NT2/D1 (cell line): ENCODE data around the gene ZNF253.
"Not testable (repeated sequence)": the region's sequence is repeated elsewhere in the genome, so short reads cannot be mapped to it uniquely, and the experiment has no call there.

Experiments
- DNase-seq: peaks from one replicate; pipeline ENCODE4 v3.0.0-alpha.2; 2011; ENCODE audit warnings: low read depth, low spot score
- H3K27me3 ChIP-seq: 2 replicates; pipeline ENCODE4 v1.6.0; 2011; ENCODE audit warnings: mild to moderate bottlenecking; ENCODE audit not compliant: insufficient read length, insufficient read depth
- H3K36me3 ChIP-seq: 2 replicates; pipeline ENCODE4 v1.6.1; 2011; ENCODE audit warnings: mild to moderate bottlenecking, low read length, mixed read lengths; ENCODE audit not compliant: insufficient read depth, insufficient read length
- H3K4me1 ChIP-seq: 2 replicates; pipeline ENCODE4 v1.5.1; 2011; ENCODE audit not compliant: insufficient read depth, insufficient read length
- H3K4me3 ChIP-seq: 2 replicates; pipeline ENCODE4 v1.5.1; 2011; ENCODE audit warnings: low read depth; ENCODE audit not compliant: insufficient read length
- H3K9ac ChIP-seq: 2 replicates; pipeline ENCODE4 v1.6.0; 2011; ENCODE audit warnings: low read depth; ENCODE audit not compliant: insufficient read length
- H3K9me3 ChIP-seq: 2 replicates; pipeline ENCODE4 v1.5.1; 2011; ENCODE audit warnings: mild to moderate bottlenecking, low read length; ENCODE audit not compliant: insufficient read depth
- SUZ12 ChIP-seq: IDR thresholded peaks from 2 replicates; pipeline ENCODE4 v1.6.1; 2011; ENCODE audit not compliant: insufficient read length, insufficient read depth; ENCODE audit errors: extremely low read depth
- YY1 ChIP-seq: IDR thresholded peaks from 2 replicates; pipeline ENCODE4 v1.6.1; 2011; ENCODE audit not compliant: insufficient read length, insufficient read depth
- ZNF274 ChIP-seq: IDR thresholded peaks from 2 replicates; pipeline ENCODE4 v1.6.1; 2011; ENCODE audit warnings: mild to moderate bottlenecking, low read depth, low read length

The ZNF253 gene

DNA sequence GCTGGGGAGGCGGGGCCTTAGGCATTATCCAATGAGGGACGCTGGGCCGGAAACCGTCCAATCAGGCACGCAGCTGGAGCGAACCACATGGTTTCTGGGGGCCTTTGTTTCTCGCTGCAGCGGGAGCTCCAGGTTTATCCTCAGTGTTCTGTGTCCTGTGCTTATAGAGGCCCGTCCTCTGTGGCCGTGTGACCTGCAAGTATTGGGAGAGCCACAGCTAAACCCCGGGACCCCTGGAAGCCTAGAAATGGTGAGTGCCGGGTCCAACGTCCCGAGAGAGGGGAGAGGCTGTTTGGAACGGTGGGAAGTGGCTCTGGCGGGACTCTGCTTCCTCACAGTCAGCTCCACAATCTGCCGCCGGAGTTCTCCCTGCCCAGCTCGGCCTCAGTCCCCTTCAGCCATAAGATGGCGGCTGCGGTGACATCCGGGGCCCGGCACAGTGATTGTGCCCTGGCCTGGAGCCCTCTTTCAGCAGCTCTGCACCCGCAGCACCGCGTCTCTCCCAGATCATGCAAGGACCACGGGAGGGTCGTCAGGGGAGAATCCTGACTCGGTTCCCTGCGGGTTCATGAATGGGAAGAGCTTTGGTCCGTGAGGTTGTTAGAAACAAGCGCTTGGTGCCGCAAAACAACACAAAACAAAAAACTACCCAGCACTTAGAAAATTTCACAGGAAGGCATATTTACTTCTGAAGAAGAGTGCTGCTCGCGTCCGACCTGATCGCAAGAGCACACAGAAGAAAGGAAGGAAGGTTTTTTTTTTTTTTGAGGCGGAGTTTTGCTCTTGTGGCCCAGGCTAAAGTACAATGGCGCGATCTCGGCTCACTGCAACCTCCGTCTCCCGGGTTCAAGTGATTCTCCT, at the start of gene ZNF253:
Gene ZNF253 (plus strand): TSS at position 133 of the 861 bp plus-strand sequence. CDS start 115 bp downstream, at position 248.
- peak within 1 kb of the TSS; percentile 87 for H3K4me3 ChIP-seq
- no peaks in the 10 kb centered on the region for H3K27me3 ChIP-seq
- DNase-seq: peak; percentile 97
- peaks cover 15% of the 10 kb centered on the region for H3K36me3 ChIP-seq
- H3K4me1 ChIP-seq: no peaks in the 10 kb centered on the region
- no peak for TF ChIP-seq YY1
- no peak for TF ChIP-seq SUZ12
- no peak for TF ChIP-seq ZNF274
- H3K9me3 ChIP-seq: no peaks in the 10 kb centered on the region
- peak within 1 kb of the TSS; percentile 96 for H3K9ac ChIP-seq

DNA sequence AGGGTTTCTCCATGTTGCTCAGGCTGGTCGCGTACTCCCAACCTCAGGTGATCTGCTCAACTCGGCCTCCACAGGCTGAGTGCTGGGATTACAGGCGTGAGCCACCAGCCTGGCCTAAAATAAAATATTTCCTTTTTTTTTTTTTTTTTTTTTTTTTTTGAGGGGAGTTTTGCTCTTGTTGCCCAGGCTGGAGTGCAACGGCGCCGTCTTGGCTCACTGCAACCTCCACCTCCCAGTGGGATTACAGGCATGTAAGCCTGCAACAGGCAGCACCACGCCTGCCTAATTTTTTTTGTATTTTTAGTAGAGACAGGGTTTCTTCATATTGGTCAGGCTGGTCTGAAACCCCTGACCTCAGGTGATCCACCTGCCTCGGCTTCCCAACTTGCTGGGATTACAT, 49.0 kb upstream of the ZNF253 start:
- peaks cover 43% of the 10 kb centered on the region for H3K36me3 ChIP-seq
- H3K9ac ChIP-seq: no peak overlapping the region
- H3K9me3 ChIP-seq: no peaks in the 10 kb centered on the region
- no peak for DNase-seq
- no peak overlapping the region for H3K4me3 ChIP-seq
- no peaks in the 10 kb centered on the region for H3K4me1 ChIP-seq
- TF ChIP-seq YY1: no peak
- no peak for TF ChIP-seq SUZ12
- no peak for TF ChIP-seq ZNF274
- no peaks in the 10 kb centered on the region for H3K27me3 ChIP-seq

DNA sequence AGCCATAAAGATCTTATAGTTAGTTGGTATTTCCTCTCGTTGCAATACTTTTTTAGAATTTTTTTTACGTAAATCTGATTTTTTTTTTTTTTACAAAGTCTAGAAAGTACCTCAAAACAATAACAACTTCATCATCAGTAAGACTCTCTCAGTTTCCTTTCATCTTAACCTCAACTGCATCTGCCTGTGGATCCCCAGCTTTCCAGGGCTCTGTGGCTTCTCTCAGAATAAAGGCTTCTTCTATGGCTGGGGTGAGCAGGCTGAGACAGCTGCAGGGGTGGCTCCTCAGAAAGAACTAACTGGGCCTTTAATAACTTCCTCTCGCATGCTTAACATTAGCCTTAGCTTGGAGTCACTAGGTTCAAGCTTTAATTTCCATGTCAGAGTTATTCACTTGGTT, 48.3 kb upstream of the ZNF253 start:
- no peak for DNase-seq
- no peak for TF ChIP-seq SUZ12
- TF ChIP-seq ZNF274: no peak
- no peak for TF ChIP-seq YY1
- H3K4me1 ChIP-seq: no peaks in the 10 kb centered on the region
- H3K36me3 ChIP-seq: peaks cover 43% of the 10 kb centered on the region
- H3K9ac ChIP-seq: no peak overlapping the region
- H3K4me3 ChIP-seq: no peak overlapping the region
- no peaks in the 10 kb centered on the region for H3K9me3 ChIP-seq
- no peaks in the 10 kb centered on the region for H3K27me3 ChIP-seq

- Histone ChIP-seq H3K36me3 (peaks cover 24% of the 10 kb centered on the region), H3K9me3 (peaks cover 6% of the 10 kb centered on the region; the same call in 1 of the 2 replicates), H3K4me3 (peak overlapping the region; percentile 89), H3K4me1 (no peaks in the 10 kb centered on the region), H3K27me3 (no peaks in the 10 kb centered on the region), H3K9ac (peak overlapping the region; percentile 81)
- DNase-seq: no peak
- TF ChIP-seq YY1 (no peak), SUZ12 (no peak), ZNF274 (no peak)
These were observed 44.8 kb upstream of the ZNF253 start for GRCh38 chr19:19820774-19821320.

- H3K4me1 ChIP-seq: no peaks in the 10 kb centered on the region
- H3K9me3 ChIP-seq: peaks cover 6% of the 10 kb centered on the region
- TF ChIP-seq ZNF274 (no peak), YY1 (peak; percentile 56), SUZ12 (no peak)
- peaks cover 24% of the 10 kb centered on the region for H3K36me3 ChIP-seq
- no peaks in the 10 kb centered on the region for H3K27me3 ChIP-seq
- DNase-seq: peak; percentile 95
- peak within 1 kb of the TSS; percentile 89 for H3K4me3 ChIP-seq
- H3K9ac ChIP-seq: peak within 1 kb of the TSS; percentile 81
These were observed 44.2 kb upstream of the ZNF253 start, which contains the start of gene ZNF506 for GRCh38 chr19:19821366-19821951. Gene ZNF506 (minus strand): TSS chr19:19821750. CDS start chr19:19821603, 147 bp downstream.

- not testable (repeated sequence) for H3K4me1 ChIP-seq, H3K9me3 ChIP-seq, DNase-seq, H3K27me3 ChIP-seq
- Histone ChIP-seq H3K36me3 (peaks cover 24% of the 10 kb centered on the region), H3K4me3 (peak overlapping the region; percentile 89), H3K9ac (peak overlapping the region; percentile 61)
These were observed 43.7 kb upstream of the ZNF253 start for GRCh38 chr19:19821976-19822375.

GRCh38 chr19:19823916-19824315, 41.8 kb upstream of the ZNF253 start:
- no peak overlapping the region for H3K4me3 ChIP-seq
- H3K36me3 ChIP-seq: peaks cover 13% of the 10 kb centered on the region
- DNase-seq: no peak
- no peak for TF ChIP-seq SUZ12
- TF ChIP-seq YY1: no peak
- no peak for TF ChIP-seq ZNF274
- H3K4me1 ChIP-seq: no peaks in the 10 kb centered on the region
- H3K27me3 ChIP-seq: no peaks in the 10 kb centered on the region
- no peak overlapping the region for H3K9ac ChIP-seq
- H3K9me3 ChIP-seq: peaks cover 18% of the 10 kb centered on the region
